GM12865 (cell line): Measurements from ENCODE around the gene GNG14.
"Not testable (repeated sequence)": the region's sequence is repeated elsewhere in the genome, so short reads cannot be mapped to it uniquely, and the experiment has no call there.

Source experiments
- DNase-seq: peaks from one replicate; pipeline ENCODE4 v3.0.0; 2010; ENCODE audit warnings: low read depth
- H3K4me3 ChIP-seq: 2 replicates; pipeline ENCODE4 v1.5.1; 2011; ENCODE audit warnings: mild to moderate bottlenecking, low read depth, low read length, control low read depth
- TF ChIP-seq, protein P1 (sequence below): IDR thresholded peaks from 2 replicates; pipeline ENCODE4 v1.5.1; 2011; ENCODE audit warnings: low read length, control low read depth, low read depth, inconsistent platforms; ENCODE audit not compliant: insufficient read depth; ENCODE audit errors: missing control alignments

The GNG14 gene

DNA sequence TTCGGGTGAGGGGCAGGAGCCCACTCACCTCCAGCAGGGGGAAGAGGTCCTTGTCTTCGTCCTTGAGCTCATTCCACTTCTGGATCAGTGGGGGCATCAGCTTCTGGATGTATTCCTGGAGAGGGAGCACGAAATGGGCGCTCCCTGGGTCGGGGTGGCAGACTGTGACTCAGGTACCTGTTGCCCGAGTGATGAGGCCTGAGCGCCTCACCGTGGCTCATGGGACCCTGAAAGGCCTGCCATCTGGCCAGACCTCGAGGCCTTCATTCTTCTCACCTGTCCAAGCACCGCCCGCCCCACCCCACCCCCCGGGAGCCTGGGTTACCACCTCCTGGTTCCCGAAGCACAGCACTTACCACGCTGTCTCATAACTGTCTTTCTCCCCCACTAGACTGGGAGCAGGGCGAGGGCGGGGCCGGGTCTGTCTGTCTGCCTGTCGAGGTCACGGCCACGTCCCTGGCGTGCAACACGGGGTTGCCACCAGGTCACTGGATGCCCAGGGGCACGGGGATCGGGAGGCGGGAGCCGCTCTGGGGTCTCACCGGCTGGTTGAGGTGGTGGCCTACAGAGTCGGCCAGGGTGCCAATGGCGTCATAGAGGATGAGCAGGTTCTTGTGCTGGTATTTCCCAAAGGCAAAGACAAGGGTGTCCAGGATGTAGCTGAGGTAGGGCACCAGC is 18.0 kb downstream of the GNG14 start:
- no peak for DNase-seq
- TF ChIP-seq, protein P1, sequence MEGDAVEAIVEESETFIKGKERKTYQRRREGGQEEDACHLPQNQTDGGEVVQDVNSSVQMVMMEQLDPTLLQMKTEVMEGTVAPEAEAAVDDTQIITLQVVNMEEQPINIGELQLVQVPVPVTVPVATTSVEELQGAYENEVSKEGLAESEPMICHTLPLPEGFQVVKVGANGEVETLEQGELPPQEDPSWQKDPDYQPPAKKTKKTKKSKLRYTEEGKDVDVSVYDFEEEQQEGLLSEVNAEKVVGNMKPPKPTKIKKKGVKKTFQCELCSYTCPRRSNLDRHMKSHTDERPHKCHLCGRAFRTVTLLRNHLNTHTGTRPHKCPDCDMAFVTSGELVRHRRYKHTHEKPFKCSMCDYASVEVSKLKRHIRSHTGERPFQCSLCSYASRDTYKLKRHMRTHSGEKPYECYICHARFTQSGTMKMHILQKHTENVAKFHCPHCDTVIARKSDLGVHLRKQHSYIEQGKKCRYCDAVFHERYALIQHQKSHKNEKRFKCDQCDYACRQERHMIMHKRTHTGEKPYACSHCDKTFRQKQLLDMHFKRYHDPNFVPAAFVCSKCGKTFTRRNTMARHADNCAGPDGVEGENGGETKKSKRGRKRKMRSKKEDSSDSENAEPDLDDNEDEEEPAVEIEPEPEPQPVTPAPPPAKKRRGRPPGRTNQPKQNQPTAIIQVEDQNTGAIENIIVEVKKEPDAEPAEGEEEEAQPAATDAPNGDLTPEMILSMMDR: no peak
- no peak overlapping the region for H3K4me3 ChIP-seq

DNA sequence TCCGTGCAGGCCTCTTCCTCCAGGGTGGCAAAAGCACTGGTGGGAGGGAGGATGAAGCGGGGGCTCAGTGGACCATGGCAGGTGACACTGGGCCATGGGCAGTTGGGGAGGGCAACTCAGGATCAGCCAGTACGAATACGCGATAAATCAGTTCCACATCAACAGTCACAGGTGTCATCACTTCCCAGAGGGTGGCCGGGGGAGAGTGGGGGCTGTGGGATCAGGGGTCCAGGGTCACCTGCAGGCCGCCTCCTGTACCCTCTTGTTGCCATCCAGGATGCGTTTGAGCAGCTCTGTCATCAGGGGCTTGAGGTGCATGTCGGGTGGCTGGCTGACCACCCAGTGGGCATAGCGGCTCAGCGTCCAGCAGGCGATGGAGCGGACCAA is 18.5 kb downstream of the GNG14 start:
- H3K4me3 ChIP-seq: no peak overlapping the region
- DNase-seq: no peak
- TF ChIP-seq, protein P1: no peak

DNA sequence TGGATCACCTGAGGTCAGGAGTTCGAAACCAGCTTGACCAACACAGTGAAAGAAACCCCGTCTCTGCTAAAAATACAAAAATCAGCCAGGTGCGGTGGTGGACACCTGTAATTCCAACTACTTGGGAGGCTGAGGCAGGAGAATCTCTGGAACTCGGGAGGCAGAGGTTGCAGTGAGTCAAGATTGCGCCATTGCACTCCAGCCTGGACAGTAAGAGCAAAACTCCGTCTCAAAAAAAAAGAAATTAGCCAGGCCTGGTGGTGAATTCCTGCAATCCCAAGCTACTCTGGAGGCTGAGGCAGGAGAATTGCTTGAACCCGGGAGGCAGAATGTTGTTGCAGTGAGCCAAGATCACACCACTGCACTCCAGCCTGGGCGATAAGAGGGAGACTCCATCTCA is 20.8 kb downstream of the GNG14 start:
- no peak for DNase-seq
- TF ChIP-seq, protein P1: no peak
- H3K4me3 ChIP-seq: no peak overlapping the region

DNA sequence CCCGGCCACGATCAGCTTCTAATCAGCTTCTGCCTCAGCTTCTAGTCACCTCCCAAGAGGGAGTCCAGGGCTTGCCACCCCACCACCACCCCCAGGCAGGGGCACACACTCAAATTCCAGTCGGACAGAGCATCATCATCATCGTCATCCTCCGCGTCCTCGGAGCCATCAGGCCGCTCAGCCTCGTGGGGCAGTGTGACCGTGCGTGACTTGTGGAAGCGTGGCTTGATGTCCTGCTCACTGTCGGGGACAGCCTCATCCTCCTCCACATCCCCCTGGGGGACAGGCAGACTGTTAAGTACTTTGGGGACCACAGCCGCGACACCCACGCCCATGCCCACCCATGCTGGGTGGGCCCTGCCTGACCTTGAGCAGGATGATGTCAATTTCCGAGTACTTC is 23.4 kb downstream of the GNG14 start:
- no peak for DNase-seq
- TF ChIP-seq, protein P1: no peak

DNA sequence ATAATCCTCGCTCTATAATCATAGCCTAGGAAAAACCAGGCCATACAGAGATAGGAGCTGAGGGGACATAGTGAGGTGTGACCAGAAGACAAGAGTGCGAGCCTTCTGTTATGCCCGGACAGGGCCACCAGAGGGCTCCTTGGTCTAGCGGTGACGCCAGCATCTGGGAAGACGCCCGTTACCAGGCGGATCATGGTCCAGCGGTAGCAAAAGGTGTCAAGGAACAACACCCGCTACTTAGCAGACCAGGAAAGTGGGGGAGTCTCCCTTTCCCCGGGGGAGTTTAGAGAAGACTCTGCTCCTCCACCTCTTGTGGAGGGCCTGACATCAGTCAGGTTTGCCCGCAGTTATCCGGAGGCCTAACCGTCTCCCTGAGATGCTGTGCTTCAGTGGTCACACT is 24.3 kb downstream of the GNG14 start:
- not testable (repeated sequence) for H3K4me3 ChIP-seq, DNase-seq

More for the DNA sequence above, 23.4 kb downstream of the GNG14 start:
- H3K4me3 ChIP-seq: no peak overlapping the region

DNA sequence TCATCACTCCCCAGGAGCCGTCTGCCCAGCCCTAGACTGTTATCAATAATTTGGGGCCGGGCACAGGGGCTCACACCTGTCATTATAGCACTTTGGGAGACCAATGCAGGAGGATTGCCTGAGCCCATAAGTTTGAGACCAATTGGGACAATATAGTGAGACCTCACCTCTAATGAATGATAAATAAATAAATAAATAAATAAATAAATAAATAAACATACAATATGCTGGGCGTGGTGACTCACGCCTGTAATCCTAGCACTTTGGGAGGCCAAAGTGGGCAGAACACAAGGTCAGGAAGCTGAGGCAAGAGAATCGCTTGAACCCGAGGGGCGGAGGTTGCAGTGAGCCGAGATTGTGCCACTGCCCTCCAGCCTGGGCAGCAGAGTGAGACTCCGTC is 25.5 kb downstream of the GNG14 start:
- H3K4me3 ChIP-seq, DNase-seq: not testable (repeated sequence)

DNA sequence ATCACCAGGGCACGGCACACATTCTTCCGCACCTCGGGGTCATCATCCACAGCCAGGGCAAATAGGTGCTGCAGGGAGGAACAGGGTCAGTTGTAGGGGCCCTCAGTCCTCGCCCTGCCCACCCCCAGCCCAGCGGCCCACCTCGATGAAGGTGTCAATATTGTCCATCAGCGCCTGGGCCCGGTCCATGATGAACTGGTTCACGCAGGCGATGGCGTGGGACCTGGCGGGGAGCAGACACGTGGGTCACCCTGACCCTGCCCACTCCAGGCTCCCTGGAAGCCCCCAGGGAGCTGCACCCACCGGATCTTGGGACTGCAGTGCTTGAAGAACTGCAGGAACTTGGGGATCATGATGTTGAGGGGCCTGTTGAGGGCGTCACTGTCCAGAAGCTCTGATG is 27.3 kb downstream of the GNG14 start:
- no peak for DNase-seq
- no peak overlapping the region for H3K4me3 ChIP-seq
- TF ChIP-seq, protein P1: no peak

DNA sequence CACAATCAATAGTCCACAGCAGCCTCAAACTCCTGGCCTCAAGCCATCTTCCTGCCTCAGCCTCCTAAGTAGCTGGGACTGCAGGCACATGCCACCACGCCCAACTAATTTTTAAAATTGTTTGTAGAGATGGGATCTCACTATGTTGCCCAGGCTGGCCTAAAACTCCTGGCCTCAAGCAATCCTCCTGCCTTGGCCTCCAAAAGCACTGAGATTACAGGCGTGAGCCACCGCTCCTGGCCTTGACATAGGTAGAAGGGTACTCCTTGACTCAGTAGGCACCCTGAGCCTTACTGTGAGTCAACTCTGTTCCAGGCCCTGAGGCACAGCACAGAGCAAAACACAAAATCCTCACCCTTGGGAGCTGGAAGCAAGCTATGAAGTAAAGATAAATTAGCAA is 28.1 kb downstream of the GNG14 start:
- TF ChIP-seq, protein P1: no peak
- no peak overlapping the region for H3K4me3 ChIP-seq
- DNase-seq: no peak
